Osteoblast (primary cell): Measurements from ENCODE around the gene PDE11A. TPM values are rescaled to one million over a fixed set of nuclear protein-coding genes. Genes with fewer than 3 reads are reported as not detected.
"Not testable (repeated sequence)": the region's sequence is repeated elsewhere in the genome, so short reads cannot be mapped to it uniquely, and the experiment has no call there.

ENCODE experiments used
- DNase-seq: peaks from one replicate; pipeline ENCODE4 v3.0.0; 2011; ENCODE audit warnings: low spot score, mixed read lengths; ENCODE audit not compliant: insufficient read length; ENCODE audit errors: missing footprints
- H2AFZ ChIP-seq: 2 replicates; pipeline ENCODE4 v1.6.0; 2011; ENCODE audit warnings: mild to moderate bottlenecking, low read length
- H3K27ac ChIP-seq: 2 replicates; pipeline ENCODE4 v1.5.1; 2011; ENCODE audit warnings: mild to moderate bottlenecking, low read depth, low read length, moderate library complexity
- H3K27me3 ChIP-seq: 2 replicates; pipeline ENCODE4 v1.6.0; 2012; ENCODE audit warnings: mild to moderate bottlenecking, control low read depth, inconsistent platforms, low read length, moderate library complexity; ENCODE audit not compliant: insufficient read depth
- H3K36me3 ChIP-seq: 2 replicates; pipeline ENCODE4 v1.5.1; 2011; ENCODE audit warnings: mild to moderate bottlenecking, low read length, control low read depth, moderate library complexity; ENCODE audit not compliant: insufficient read depth
- H3K4me1 ChIP-seq: 2 replicates; pipeline ENCODE4 v1.5.1; 2011; ENCODE audit warnings: mild to moderate bottlenecking, low read length, control low read depth, moderate library complexity; ENCODE audit not compliant: insufficient read depth
- H3K4me2 ChIP-seq: 2 replicates; pipeline ENCODE4 v1.6.0; 2011; ENCODE audit warnings: mild to moderate bottlenecking, low read length; ENCODE audit not compliant: insufficient read depth
- H3K4me3 ChIP-seq: fragments of 200-600 bp; sonication (generic); 3 replicates; pipeline ENCODE4 v1.5.1; 2012; ENCODE audit warnings: mild to moderate bottlenecking, low read length, inconsistent platforms; ENCODE audit not compliant: insufficient read depth
- H3K79me2 ChIP-seq: 2 replicates; pipeline ENCODE4 v1.6.0; 2012; ENCODE audit warnings: mild to moderate bottlenecking, low read length, control low read depth, inconsistent platforms; ENCODE audit not compliant: insufficient read depth
- H3K9me3 ChIP-seq: 2 replicates; pipeline ENCODE4 v1.5.1; 2011; ENCODE audit warnings: low read depth, low read length, control low read depth
- H4K20me1 ChIP-seq: 2 replicates; pipeline ENCODE4 v1.6.0; 2012; ENCODE audit warnings: mild to moderate bottlenecking, low read length, control low read depth; ENCODE audit not compliant: insufficient read depth
- CTCF ChIP-seq: IDR thresholded peaks from 2 replicates; pipeline ENCODE4 v1.5.1; 2011; ENCODE audit warnings: mild to moderate bottlenecking, low read depth, low read length, moderate library complexity; ENCODE audit errors: extremely low read depth
- total RNA-seq: library from RNA; depleted of rRNA; stranded (reverse); fragments of >200 nt; gene quantifications from 2 replicates; pipeline ENCODE4 v1.2.3, GENCODE V29; 2012

The PDE11A gene
- total RNA-seq, 1 donor: 0.36 TPM

DNA sequence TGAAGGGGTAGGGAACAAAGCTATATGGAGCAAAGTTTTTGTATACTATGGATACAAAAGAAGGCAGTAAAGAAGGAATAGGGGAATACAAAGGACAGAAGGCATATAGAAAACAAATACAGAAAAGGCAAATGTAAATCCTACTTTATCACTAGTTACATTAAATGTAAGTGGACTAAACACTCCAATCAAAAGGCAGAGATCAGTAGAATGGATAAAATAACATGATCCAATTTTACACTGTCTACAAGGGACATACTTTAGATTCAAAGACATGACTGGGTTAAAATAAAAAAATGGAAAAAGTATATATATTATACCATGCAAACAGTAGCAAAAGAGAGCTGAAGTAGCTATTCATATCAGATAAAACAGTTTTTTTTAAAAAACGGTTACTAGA is 215.0 kb downstream of the PDE11A start:
- H3K4me3 ChIP-seq: no peak overlapping the region
- no peaks in the 10 kb centered on the region for H3K9me3 ChIP-seq
- H2AFZ ChIP-seq: no peak overlapping the region
- no peaks in the 10 kb centered on the region for H3K36me3 ChIP-seq
- no peak overlapping the region for H3K4me2 ChIP-seq
- no peaks in the 10 kb centered on the region for H3K27me3 ChIP-seq
- no peaks in the 10 kb centered on the region for H4K20me1 ChIP-seq
- no peaks in the 10 kb centered on the region for H3K79me2 ChIP-seq
- H3K27ac ChIP-seq: no peak overlapping the region
- no peak for TF ChIP-seq CTCF
- H3K4me1 ChIP-seq: no peaks in the 10 kb centered on the region
- DNase-seq: no peak

GRCh38 chr2:177852389-177852788 is 220.2 kb downstream of the PDE11A start:
- H3K36me3 ChIP-seq: no peaks in the 10 kb centered on the region
- no peak overlapping the region for H3K27ac ChIP-seq
- no peak overlapping the region for H3K4me2 ChIP-seq
- H3K9me3 ChIP-seq: no peaks in the 10 kb centered on the region
- no peaks in the 10 kb centered on the region for H3K79me2 ChIP-seq
- no peaks in the 10 kb centered on the region for H4K20me1 ChIP-seq
- TF ChIP-seq CTCF: no peak
- DNase-seq: no peak
- no peaks in the 10 kb centered on the region for H3K27me3 ChIP-seq
- no peak overlapping the region for H3K4me3 ChIP-seq
- H2AFZ ChIP-seq: no peak overlapping the region
- no peaks in the 10 kb centered on the region for H3K4me1 ChIP-seq

- Histone ChIP-seq H3K27me3 (no peaks in the 10 kb centered on the region), H3K36me3 (no peaks in the 10 kb centered on the region), H3K4me3 (no peak overlapping the region), H3K27ac (no peak overlapping the region), H4K20me1 (no peaks in the 10 kb centered on the region), H3K9me3 (no peaks in the 10 kb centered on the region), H3K4me1 (no peaks in the 10 kb centered on the region), H3K4me2 (no peak overlapping the region), H3K79me2 (no peaks in the 10 kb centered on the region), H2AFZ (no peak overlapping the region)
- TF ChIP-seq CTCF: no peak
- DNase-seq: no peak
Measured at GRCh38 chr2:177843188-177843587, 229.4 kb downstream of the PDE11A start.

GRCh38 chr2:177842243-177842642 is 230.3 kb downstream of the PDE11A start:
- Histone ChIP-seq H3K4me3 (no peak overlapping the region), H3K4me2 (no peak overlapping the region), H4K20me1 (no peaks in the 10 kb centered on the region), H3K79me2 (no peaks in the 10 kb centered on the region), H3K9me3 (no peaks in the 10 kb centered on the region), H3K36me3 (no peaks in the 10 kb centered on the region), H3K27me3 (no peaks in the 10 kb centered on the region), H3K27ac (no peak overlapping the region), H3K4me1 (no peaks in the 10 kb centered on the region), H2AFZ (no peak overlapping the region)
- TF ChIP-seq CTCF: no peak
- no peak for DNase-seq

- H3K27me3 ChIP-seq, H3K4me3 ChIP-seq, DNase-seq, H3K4me2 ChIP-seq, H2AFZ ChIP-seq, H3K9me3 ChIP-seq, H3K4me1 ChIP-seq, H3K27ac ChIP-seq, H4K20me1 ChIP-seq, H3K79me2 ChIP-seq, H3K36me3 ChIP-seq: not testable (repeated sequence)
Measured at GRCh38 chr2:177835418-177836204, 237.0 kb downstream of the PDE11A start.
